Lung microvascular endothelial cell (primary cell): ENCODE results near the gene COLGALT1. TPM values are rescaled to one million over a fixed set of nuclear protein-coding genes. Genes with fewer than 3 reads are reported as not detected.
"Not testable (repeated sequence)": the region's sequence is repeated elsewhere in the genome, so short reads cannot be mapped to it uniquely, and the experiment has no call there.

Experiments
- DNase-seq, 2 donors: peaks; one replicate each; pipeline versions ENCODE4 v3.0.0 to v3.0.0-alpha.2; 2010; ENCODE audit warnings: low read depth in 2 of 2
- total RNA-seq: library from RNA; depleted of rRNA; stranded (reverse); fragments of >200 nt; gene quantifications from 2 replicates; pipeline ENCODE4 v1.2.1, GENCODE V29; 2014

Gene COLGALT1
- total RNA-seq, 1 donor from 2014 or later, result 44.0 TPM

- DNase-seq, result peak; percentile 77 to 96
Observed at GRCh38 chr19:17560205-17560595, 4.8 kb downstream of the COLGALT1 start.

GRCh38 chr19:17562097-17562496 is 6.6 kb downstream of the COLGALT1 start:
- no peak for DNase-seq

GRCh38 chr19:17562561-17562960 is 7.1 kb downstream of the COLGALT1 start:
- DNase-seq, result no peak

- peak in 1 of 2 donors; percentile 60 for DNase-seq
Observed at GRCh38 chr19:17564781-17565180, 9.3 kb downstream of the COLGALT1 start.

GRCh38 chr19:17565611-17566010 is 10.2 kb downstream of the COLGALT1 start:
- peak in 1 of 2 donors; percentile 17 for DNase-seq

- no peak for DNase-seq
Observed at GRCh38 chr19:17567940-17568339, 12.5 kb downstream of the COLGALT1 start.

- not testable (repeated sequence) for DNase-seq
Observed at GRCh38 chr19:17570291-17570690, 14.8 kb downstream of the COLGALT1 start.

GRCh38 chr19:17570791-17571190 is 15.3 kb downstream of the COLGALT1 start:
- no peak for DNase-seq

- no peak for DNase-seq
Observed at GRCh38 chr19:17572638-17573037, 17.2 kb downstream of the COLGALT1 start.

- no peak for DNase-seq
Observed at GRCh38 chr19:17575871-17576757, 20.7 kb downstream of the COLGALT1 start.

- no peak for DNase-seq
Observed at GRCh38 chr19:17576758-17577456, 21.5 kb downstream of the COLGALT1 start.

- no peak for DNase-seq
Observed at GRCh38 chr19:17577457-17578097, 22.1 kb downstream of the COLGALT1 start.

GRCh38 chr19:17579661-17580244 is 24.3 kb downstream of the COLGALT1 start:
- DNase-seq, result peak; percentile 55 to 56

- no peak for DNase-seq
Observed at GRCh38 chr19:17580470-17581144, 25.2 kb downstream of the COLGALT1 start.

- no peak for DNase-seq
Observed at GRCh38 chr19:17581211-17581874, 25.9 kb downstream of the COLGALT1 start.

- DNase-seq, result no peak
Observed at GRCh38 chr19:17582613-17583012, 27.2 kb downstream of the COLGALT1 start.

GRCh38 chr19:17584132-17584531 is 28.7 kb downstream of the COLGALT1 start:
- no peak for DNase-seq

GRCh38 chr19:17585395-17585794 is 29.9 kb downstream of the COLGALT1 start:
- DNase-seq, result not testable (repeated sequence)

GRCh38 chr19:17590866-17591265 is 35.4 kb downstream of the COLGALT1 start:
- no peak for DNase-seq

GRCh38 chr19:17594296-17594695 is 38.8 kb downstream of the COLGALT1 start:
- DNase-seq, result not testable (repeated sequence)

- DNase-seq, result not testable (repeated sequence)
Observed at GRCh38 chr19:17598063-17598462, 42.6 kb downstream of the COLGALT1 start.
